ENCODE results near the gene FRAT1. TPM values are rescaled to one million over a fixed set of nuclear protein-coding genes. Genes with fewer than 3 reads are reported as not detected.

Gene FRAT1
- total and polyA plus RNA-seq, 10 of the 15 experiments (the other 5 are each of a cell fraction or from before 2014, with no cell fraction given): 0.07 to 0.73 (median 0.26) TPM

DNA sequence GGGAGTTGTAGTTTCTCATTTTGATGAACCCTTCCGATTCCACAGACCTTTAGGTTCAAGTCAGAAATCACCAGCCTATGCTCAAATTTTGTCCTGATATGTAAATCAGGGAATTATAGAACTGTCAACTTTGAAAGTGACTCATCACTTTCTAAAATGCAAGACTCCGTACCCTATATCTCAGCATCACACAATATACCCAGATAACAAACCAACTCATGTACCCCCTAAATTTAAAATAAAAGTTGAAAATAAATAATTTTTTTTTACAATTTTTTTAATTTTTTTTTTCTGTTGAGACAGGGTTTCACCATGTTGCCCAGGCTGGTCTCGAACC is 26.2 kb upstream of the FRAT1 start (continued):
- TF ChIP-seq, protein P1, sequence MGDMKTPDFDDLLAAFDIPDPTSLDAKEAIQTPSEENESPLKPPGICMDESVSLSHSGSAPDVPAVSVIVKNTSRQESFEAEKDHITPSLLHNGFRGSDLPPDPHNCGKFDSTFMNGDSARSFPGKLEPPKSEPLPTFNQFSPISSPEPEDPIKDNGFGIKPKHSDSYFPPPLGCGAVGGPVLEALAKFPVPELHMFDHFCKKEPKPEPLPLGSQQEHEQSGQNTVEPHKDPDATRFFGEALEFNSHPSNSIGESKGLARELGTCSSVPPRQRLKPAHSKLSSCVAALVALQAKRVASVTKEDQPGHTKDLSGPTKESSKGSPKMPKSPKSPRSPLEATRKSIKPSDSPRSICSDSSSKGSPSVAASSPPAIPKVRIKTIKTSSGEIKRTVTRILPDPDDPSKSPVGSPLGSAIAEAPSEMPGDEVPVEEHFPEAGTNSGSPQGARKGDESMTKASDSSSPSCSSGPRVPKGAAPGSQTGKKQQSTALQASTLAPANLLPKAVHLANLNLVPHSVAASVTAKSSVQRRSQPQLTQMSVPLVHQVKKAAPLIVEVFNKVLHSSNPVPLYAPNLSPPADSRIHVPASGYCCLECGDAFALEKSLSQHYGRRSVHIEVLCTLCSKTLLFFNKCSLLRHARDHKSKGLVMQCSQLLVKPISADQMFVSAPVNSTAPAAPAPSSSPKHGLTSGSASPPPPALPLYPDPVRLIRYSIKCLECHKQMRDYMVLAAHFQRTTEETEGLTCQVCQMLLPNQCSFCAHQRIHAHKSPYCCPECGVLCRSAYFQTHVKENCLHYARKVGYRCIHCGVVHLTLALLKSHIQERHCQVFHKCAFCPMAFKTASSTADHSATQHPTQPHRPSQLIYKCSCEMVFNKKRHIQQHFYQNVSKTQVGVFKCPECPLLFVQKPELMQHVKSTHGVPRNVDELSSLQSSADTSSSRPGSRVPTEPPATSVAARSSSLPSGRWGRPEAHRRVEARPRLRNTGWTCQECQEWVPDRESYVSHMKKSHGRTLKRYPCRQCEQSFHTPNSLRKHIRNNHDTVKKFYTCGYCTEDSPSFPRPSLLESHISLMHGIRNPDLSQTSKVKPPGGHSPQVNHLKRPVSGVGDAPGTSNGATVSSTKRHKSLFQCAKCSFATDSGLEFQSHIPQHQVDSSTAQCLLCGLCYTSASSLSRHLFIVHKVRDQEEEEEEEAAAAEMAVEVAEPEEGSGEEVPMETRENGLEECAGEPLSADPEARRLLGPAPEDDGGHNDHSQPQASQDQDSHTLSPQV (IDR thresholded peaks at IDR 0.05): no peak
- TF ChIP-seq BMI1 (IDR thresholded peaks at IDR 0.05; ENCODE audit: borderline replicate concordance) (no peak), YY1 (IDR thresholded peaks at IDR 0.05; ENCODE audit: low read depth, low read length) (no peak), LARP7 (IDR thresholded peaks at IDR 0.05) (no peak), NFXL1 (IDR thresholded peaks at IDR 0.05; ENCODE audit: borderline replicate concordance) (no peak), ZNF217 (IDR thresholded peaks at IDR 0.05) (no peak), SREBF2 (IDR thresholded peaks at IDR 0.05; ENCODE audit: low read length) (no peak)

DNA sequence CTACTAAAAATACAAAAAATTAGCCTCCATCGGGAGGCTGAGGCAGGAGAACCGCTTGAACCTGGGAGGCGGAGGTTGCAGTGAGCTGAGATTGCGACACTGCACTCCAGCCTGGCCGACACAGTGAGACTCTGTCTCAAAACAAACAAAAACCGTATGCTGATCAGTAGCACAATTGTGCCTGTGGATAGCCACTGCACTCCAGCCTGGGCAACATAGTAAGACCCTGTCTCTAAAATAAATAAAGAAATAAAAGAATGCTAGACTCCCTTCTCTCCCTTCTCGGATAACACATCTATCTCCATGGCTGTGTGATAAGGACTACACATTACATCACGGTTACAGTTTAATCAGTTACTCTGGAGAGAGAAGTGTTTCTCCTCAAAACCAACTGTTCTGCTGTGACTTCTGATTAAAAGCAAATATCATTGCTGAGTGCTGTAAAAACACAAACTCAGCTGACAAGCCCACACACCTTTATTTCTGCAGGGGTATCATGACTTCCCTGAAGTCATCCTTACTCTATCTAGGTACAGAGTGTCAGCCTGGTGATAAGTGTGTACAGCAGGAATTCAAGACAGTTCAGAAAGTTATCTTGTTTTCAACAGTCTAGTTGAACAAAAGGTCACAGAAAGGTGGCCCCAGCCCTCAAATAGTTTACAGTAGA is 21.4 kb upstream of the FRAT1 start:
- TF ChIP-seq SRF (IDR thresholded peaks at IDR 0.05; ENCODE audit: low read depth in 2 of 2, low read length in 2 of 2): no peak
- TF ChIP-seq BACH1 (IDR thresholded peaks at IDR 0.05; ENCODE audit: borderline replicate concordance): no peak
- intact Hi-C loops (cut with micrococcal nuclease; ENCODE audit: unreplicated experiment) (no loop called here), in situ Hi-C loops (cut with MboI) (no loop called here)
- Histone ChIP-seq H3K27me3 (replicated peaks in 1 of 2; ENCODE audit: control insufficient read depth in 2 of 2, insufficient read depth in 2 of 2, low read length in 1 of 2) (no peaks in the 10 kb centered on the region; a peak in 1 of 4 replicates), H3K9ac (ENCODE audit: control insufficient read depth, insufficient read depth, low read length) (no peak overlapping the region), H3K36me3 (ENCODE audit: control insufficient read depth in 2 of 2, insufficient read depth in 2 of 2, low read length in 1 of 2) (no peaks in the 10 kb centered on the region), H3K27ac (ENCODE audit: control insufficient read depth, insufficient read depth) (no peak overlapping the region), H3K4me2 (ENCODE audit: control insufficient read depth, insufficient read depth) (no peak overlapping the region), H3K4me1 (ENCODE audit: control insufficient read depth, insufficient read depth, low read length) (no peaks in the 10 kb centered on the region), H3K9me3 (replicated peaks; ENCODE audit: control insufficient read depth, insufficient read depth, low read length) (no peaks in the 10 kb centered on the region), H4K20me1 (ENCODE audit: control insufficient read depth, insufficient read depth) (no peaks in the 10 kb centered on the region), H2AFZ (ENCODE audit: control insufficient read depth, low read depth, low read length) (no peak overlapping the region), H3K79me2 (ENCODE audit: control insufficient read depth, insufficient read depth, low read length) (no peaks in the 10 kb centered on the region), H3K4me3 (no peak overlapping the region)
- no TSS peak for BruUV-seq (replicated peaks)
- ChIA-PET RAD21 (ENCODE audit: unreplicated experiment) (no interaction called here), SMC1A (ENCODE audit: uncharacterized antibody, unreplicated experiment) (no interaction called here), CTCF (interaction anchor here (0.6 kb wide), 1 partner anchor 16 kb away, joined by 3 read pairs; no protein-coding TSS in a partner anchor), POLR2A (no interaction called here)
- WGBS (ENCODE audit: insufficient coverage, insufficient replicate concordance, low lambda C conversion rate, missing lambda C conversion rate): 49% methylated on average over 8 of the region's 8 CpGs
- DNase-seq (ENCODE audit: low read depth, low spot score): no peak
- ATAC-seq: no peak
- FAIRE-seq: no peak
